ENCODE results near the gene ZNF221. TPM values are rescaled to one million over a fixed set of nuclear protein-coding genes. Genes with fewer than 3 reads are reported as not detected.
"Not testable (repeated sequence)": the region's sequence is repeated elsewhere in the genome, so short reads cannot be mapped to it uniquely, and the experiment has no call there.

ZNF221 gene
- 1 to 10 TPM; 5.0 to 7.5 (median 6.2) TPM for polyA plus RNA-seq (ENCODE audit: insufficient read length in 3 of 3)

DNA sequence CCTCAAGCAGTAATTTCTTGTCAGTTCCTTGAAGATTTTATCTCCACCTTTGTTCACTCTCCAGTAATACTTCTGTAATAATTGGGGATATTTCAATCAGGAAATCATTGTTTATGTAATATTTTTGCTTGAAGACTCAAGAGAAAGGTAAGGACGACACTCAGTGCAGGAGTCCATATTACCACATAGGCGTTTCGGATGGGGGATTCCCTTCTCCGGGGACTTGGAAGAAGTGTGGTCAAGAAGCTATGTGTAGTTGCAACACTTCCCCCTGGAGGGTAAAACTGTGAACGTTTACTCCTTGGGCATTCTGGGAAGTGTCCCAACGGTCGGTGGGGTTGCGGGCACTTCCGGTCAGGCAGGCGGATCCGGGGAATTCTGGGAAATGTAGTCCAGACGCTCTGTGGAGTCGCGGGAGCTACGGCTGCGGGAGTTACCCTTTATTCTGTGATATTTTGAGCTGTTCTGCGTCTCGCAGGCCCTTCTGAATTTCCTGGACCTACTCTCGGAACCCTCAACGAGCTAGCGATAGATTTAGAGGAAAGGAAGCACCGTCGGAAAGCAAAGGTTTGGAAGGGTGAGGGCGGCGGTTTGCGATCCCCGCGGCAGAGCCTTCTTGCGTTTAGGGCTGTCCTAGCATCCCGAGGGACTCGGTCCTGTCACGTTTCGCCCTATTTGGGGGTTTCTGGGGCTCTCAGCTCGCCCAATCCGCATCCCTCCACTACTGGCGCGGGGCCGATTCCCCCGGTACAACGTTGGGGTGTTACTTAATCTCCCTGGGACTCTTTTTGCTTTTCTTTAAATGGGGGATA lies at the start of gene ZNF221:
TSS of gene ZNF221 (plus strand) at position 395 of the 812 bp plus-strand sequence. CDS start 11,499 bp downstream, outside the sequence.
- DNase-seq (ENCODE audit: low read depth in 3 of 3, low spot score in 2 of 3), result peak; percentile 90 to 94 (median 92)

DNA sequence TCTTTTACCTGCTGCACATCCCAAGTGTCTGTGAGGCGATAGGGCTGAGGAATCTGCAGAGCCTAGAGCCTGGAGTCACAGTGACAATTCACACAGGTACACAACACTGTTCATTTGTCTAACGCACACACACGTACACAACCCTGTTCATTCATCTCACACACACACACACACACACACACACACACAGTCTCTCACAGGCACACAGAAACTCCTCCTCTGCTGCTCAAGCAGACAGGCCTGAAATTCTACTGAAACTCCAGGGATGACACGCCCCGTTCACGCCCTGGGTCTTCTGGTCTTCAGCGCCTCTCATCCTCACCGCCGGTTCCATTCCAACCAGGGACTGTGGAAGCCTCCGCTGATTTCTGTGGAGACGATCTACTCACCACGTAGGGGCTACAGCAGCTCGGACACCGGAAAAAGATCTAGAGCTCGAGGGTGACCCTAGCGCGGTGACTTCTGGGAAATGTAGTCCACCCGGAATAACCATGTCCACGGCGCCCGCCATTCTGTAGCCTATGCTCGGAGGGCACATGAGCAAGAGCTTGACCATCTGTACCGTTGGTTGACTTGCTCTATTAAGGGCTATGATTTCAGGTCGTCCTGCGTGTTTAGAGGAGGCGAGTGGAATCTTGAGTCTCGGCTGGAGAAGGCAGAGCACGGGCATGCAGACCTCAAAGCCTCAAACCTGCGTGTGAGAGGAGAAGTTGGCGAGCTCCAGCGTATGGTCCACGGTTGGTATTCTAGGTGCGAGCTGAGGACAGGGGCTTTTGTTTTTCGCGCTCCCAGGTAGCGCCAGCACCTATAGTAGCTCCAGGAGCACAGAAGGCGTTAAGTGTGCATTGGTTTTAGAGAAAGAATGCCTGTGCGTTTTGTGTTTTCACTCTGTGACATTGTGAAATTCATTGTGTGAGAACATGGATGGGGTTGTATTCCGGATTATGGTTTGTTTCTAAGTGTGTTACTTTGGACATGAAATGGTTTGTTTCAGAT lies 49.3 kb upstream of the ZNF221 start:
- peak; percentile 75 to 86 (median 75) for DNase-seq (ENCODE audit: low read depth in 3 of 3, low spot score in 2 of 3)

DNA sequence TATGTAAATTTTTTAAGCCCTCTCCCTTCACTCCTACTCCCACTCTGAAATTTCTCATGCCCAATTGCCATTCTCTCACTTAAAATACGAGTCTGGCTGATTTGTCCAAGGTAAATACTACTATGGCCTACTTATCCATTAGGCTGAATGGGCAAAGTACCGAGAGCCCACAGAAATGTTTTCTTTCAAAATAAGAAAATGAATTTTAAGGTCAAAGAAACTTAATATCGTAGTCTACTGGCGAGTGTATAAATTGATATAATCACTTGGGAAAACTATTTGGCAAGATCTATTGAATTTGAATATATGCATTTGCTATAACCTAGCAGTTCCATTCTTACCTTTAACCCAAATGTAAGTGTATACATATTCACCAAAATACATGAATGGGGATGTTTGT lies 48.6 kb upstream of the ZNF221 start:
- no peak for DNase-seq (ENCODE audit: low read depth in 3 of 3, low spot score in 2 of 3)

DNA sequence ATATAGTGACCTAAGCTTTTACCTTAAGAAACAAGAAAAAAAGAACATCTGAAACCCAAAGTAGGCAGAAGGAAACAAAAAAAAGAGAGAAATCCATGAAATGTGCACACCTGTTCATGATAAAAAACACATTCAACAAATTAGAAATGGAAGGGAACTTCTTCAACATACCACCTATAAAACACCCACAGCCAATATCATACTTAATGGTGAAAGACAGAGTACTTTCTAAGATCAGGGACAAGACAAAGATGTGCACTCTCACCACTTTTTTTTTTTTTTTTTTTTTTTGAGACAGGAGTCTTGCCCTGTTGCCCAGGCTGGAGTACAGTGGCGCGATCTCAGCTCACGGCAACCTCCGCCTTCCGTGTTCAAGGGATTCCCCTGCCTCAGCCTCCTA lies 45.1 kb upstream of the ZNF221 start:
- DNase-seq (ENCODE audit: low read depth in 3 of 3, low spot score in 2 of 3), result no peak

DNA sequence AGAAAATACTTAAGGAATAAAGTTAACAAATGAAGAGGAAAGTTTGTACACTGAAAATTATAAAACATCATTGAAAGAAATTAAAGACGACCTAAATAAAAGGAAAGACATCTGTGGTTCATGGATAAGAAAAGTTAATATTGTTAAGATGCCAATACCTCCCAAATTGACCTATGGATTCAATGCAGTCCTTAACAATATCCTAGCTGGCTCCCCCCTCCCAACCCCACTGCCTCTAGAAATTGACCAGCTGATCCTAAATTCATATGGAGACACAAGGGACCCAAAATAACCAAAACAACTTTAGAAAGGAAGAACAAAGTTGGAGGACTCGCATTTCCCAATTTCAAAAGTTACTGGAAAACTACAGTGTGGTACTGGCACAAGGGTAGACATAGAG lies 44.3 kb upstream of the ZNF221 start:
- no peak for DNase-seq (ENCODE audit: low read depth in 3 of 3, low spot score in 2 of 3)

DNA sequence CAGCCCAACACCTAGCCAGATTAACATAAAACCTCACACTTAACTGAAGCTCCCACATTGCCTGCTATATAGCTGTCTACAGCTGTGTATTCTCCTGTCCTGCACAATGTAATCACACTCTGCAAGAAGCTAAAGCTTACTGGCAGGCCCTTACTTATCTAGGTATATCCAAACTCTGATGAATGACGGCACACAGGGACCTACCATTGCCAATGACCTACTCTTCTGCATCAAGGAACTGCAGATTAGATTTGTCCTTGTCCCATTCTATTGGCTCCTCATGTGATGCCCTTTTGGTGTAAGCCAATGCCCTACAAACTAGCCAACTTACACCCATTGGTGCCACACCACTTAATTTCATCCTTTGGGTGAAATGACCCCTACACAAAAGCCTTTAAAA lies 42.4 kb upstream of the ZNF221 start:
- no peak for DNase-seq (ENCODE audit: low read depth in 3 of 3, low spot score in 2 of 3)

DNA sequence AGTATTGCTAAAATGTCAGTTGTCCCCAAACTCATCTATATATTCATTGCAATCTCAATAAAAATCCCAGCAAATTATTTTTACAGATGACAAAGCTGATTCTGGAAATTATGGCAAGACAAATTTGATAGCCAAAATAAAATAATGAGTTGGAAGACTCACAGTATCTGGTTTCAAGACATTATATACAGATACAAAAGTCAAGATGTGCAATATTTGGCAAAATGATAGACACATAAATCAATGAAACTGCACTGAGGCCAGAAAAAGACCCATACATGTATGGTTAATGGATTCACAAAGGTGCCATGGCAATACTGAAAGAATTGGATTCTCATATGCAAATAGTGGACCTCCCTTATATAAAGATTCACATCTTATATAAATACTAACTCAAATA lies 40.1 kb upstream of the ZNF221 start:
- DNase-seq (ENCODE audit: low read depth in 3 of 3, low spot score in 2 of 3), result no peak

DNA sequence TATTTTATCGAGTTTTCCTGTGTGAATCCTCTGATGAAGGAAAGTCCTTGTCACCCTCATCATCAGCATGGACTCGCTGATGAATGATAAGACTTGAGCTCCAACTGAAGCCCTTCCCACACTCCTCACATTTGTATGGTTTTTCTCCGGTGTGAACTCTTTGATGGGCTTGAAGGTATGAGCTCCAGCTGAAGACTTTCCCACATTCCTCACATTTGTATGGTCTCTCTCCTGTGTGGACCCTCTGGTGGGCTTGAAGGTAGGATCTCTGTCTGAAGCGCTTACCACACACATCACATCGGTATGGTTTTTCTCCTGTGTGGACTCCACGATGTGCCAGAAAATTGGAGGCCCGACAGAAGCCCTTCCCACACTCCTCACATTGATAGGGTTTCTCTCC lies 37.6 kb upstream of the ZNF221 start:
- DNase-seq (ENCODE audit: low read depth in 3 of 3, low spot score in 2 of 3), result no peak

DNA sequence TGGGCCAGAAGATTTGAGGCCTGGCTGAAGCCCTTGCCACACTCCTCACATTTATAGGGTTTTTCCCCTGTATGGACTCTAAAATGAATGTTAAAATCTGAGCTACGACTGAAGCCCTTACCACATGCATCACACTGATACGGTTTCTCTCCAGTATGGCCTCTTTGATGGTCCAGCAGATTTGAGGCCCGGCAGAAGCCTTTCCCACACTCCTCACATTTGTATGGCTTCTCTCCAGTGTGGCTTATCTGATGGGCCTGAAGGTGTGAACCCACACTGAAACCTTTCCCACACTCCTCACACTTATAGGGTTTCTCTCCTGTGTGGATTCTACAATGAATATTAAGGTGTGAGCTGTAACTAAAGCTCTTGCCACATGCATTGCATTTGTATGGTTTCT lies 37.0 kb upstream of the ZNF221 start:
- no peak for DNase-seq (ENCODE audit: low read depth in 3 of 3, low spot score in 2 of 3)

DNA sequence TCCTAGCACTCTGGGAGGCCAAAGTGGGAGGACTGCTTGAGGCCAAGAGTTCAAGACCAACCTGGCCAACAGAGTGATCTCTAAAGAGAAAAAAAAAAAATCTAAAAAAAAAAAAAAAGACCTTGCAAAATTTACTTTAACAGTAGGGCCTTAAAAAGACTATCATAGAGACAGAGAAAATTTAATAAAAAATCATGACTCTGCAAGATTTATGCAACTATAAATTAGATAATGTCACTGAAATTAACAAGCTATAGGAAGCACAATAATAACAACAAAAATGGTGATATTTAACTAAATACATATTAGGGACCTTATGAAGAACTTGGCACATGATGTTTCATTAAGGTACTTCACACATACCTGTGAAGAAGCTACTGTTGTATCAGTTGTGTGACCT lies 27.2 kb upstream of the ZNF221 start:
- DNase-seq (ENCODE audit: low read depth in 3 of 3, low spot score in 2 of 3), result no peak

DNA sequence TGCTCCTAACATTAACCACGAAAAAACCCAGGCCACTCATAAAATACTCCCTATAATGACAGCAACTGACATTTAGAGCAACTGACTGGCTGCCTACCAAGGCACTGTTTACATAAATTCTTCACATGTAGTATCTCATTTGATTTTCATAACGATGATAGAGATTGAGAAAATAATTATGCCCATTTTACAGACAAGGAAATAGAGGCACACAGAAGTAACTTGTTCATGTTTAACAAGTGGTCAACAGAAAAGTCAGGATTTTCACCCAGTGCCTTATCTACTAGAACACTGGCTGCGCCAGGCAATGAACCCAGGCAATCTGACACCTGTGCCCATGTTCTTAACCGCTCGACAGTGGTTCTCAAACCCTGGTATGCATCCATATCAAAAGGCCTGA lies 22.2 kb upstream of the ZNF221 start:
- DNase-seq (ENCODE audit: low read depth in 3 of 3, low spot score in 2 of 3), result no peak

DNA sequence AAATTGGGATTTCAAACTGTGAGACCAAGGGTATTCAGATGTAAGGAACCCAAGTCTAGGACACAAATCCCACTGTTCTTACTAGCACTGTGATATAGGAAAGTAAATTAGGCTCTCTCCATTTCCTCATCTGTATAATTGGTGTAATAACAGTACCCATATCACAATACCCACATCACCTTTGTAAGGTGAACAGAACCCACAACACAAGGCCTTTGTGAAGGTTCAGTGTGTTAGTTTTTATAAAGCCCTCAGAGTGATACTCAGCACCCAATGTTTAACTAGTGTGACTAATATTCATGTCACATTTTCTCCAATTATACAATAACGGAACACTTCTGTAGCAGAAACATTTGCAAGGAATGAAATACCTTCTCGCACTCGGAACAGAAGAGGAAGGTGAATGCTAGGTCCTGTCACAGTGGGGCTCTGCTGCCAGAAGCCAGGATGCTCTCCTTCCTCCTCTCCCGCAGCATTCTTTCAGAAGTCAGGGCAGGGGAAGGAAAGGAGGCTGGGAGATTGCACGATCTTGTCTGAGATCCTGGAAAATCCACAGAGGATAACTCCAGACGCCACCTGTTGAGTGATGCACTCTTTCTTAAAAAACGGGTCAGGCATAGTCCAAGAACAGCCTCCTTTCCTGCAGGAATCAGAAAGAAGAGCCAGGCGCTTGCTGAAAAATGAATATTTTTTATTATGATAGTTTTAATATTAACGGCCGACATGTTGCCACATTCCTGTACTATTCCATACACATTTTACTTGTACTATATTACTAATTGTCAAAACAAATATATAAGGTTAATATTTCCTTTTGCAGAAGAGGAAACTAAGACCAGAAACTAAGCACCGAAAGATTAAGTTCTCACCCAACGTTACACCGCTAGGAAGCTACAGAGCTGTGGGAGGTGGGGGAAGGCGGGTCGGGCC lies 16.7 kb upstream of the ZNF221 start:
- no peak for DNase-seq (ENCODE audit: low read depth in 3 of 3, low spot score in 2 of 3)

DNA sequence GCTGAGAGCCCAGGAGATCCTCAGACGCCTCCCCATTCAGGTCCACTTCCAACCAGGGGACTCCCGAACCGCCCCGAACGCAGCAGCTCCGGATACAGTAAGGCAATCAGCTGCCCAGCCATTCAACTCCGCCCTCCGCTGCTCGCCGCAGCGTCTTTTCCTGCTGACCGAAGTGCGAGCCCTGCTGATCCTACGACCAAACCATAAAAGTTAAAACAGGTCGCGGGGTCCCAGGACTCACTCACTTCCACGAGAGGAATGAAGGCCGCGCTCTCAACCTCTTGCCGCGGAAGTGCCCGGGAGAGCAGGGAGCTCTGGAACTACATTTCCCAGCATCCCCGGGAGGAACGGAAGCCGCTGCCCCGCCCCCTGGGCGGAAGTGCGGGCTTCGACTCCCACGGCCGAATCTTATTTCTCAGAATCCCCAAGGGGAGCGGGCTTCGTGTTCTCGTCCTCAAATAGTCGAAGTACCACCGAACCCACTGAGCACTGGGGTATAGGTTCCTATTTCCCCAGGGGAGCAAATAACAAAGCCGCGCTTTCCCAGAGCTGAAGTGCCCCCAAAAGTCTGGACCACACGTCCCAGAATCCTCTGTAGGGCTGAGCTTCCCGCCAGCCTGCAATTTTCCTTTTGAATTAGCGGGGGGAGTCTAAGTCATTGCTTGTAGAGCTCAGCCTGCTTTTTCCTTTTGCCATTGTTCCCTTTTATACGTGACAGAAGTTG lies 15.9 kb upstream of the ZNF221 start, which contains the start of gene ZNF45:
TSS of gene ZNF45 (minus strand) at position 298 of the 724 bp plus-strand sequence. CDS start 13,097 bp downstream, outside the sequence.
- DNase-seq (ENCODE audit: low read depth in 3 of 3, low spot score in 2 of 3), result peak; percentile 83 to 91 (median 90)

DNA sequence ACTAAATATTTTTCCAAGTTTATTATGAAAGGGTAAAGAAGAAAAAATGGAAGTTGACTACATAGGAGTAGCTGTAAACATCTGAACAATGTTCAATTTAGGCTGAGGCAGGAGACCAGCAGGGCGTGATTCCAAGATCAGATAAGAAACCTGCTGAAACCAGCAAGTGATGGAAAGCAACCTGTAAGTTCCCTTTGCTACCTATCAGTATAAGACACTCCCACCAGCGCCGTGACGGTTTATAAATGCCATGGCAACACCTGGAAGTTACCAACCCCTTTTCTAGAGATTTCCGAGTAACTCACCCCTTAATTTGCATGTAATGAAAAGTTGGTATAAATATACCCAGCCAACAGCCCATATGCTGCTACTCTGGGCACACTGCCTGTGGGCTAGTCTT lies 14.8 kb upstream of the ZNF221 start:
- no peak for DNase-seq (ENCODE audit: low read depth in 3 of 3, low spot score in 2 of 3)

DNA sequence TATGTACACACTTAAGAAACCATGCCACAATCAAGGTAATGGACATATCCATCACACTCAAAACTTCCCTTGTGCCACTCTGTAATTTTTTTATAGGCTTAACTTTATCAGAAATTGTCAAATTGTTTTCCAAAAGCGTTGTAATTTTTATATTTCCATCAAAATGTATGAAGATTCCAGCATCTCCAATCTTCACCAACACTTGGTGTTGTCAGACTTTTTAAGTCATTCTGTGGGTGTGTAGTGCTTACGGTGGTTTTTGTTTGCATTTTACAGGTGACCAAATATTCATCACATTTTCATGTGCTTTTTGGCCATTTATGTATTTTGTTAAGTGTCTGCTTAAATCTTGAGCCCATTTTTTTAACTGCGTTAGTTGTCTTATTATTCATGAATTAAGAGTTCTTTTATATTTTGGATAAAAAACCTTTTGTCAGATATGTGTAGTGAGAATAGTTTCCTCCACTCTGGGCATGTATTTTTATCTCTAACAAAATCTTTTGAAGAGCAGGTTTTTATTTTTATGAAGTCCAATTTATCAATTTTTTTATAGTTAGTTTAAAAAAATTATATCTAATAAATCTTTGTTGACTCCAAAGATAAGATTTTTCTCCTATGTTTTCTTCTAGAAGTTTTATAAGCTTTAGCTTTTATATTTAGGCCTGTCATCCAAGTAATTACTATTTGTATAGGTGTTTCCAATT lies 11.3 kb upstream of the ZNF221 start:
- no peak for DNase-seq (ENCODE audit: low read depth in 3 of 3, low spot score in 2 of 3)

DNA sequence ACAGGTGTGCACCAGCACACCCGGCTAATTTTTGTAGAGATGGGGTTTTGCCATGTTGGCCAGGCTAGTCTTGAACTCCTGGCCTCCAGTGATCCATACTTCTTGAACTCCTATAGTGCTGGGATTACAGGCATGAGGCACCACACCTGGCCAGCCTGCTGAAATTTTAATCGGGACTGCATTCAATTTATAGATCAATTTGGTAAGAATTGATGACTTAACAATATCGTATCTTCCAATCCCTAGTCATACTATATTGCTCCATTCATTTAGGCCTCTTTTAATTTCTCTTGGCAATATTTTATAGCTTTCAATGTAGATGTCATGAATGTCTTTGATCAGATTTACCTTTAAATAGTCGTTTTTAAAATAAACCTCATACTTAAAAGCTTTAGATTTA lies 10.3 kb upstream of the ZNF221 start:
- no peak for DNase-seq (ENCODE audit: low read depth in 3 of 3, low spot score in 2 of 3)

DNA sequence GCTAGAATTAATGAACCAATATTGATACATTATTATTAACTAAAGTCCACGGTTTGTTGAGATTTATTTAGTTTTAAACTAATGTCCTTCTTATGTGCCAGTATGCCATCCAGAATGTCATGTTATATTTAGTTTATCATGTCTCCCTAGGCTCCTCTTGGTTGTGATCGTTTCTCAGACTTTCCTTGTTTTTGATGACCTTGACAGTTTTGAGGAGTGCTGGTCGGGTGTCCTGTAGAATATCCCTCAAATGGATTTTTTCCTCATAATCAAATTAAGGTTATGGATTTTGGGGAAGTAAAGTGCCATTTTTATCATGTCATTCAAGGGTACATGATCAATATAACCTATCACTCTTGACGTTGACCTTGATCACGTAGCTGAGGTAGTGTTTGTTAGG lies 9.8 kb upstream of the ZNF221 start:
- no peak for DNase-seq (ENCODE audit: low read depth in 3 of 3, low spot score in 2 of 3)

DNA sequence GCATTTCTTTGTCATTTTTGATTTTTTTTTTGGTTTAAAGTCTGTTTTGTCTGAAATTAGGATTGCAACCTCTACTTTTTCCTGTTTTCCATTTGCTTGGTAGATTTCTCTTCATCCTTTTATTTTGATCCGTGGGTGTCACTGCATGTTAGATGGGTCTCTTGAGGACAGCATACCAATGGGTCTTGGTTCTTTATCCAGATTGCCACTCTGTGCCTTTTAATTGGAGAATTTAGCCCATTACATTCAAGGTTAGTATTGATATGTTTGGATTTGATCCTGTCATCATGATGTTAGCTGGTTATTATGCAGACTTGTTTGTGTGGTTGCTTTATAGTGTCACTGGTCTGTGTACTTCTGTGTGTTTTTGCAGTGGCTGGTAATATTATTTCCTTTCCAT lies 3.6 kb upstream of the ZNF221 start:
- not testable (repeated sequence) for DNase-seq (ENCODE audit: low read depth in 3 of 3, low spot score in 2 of 3)

DNA sequence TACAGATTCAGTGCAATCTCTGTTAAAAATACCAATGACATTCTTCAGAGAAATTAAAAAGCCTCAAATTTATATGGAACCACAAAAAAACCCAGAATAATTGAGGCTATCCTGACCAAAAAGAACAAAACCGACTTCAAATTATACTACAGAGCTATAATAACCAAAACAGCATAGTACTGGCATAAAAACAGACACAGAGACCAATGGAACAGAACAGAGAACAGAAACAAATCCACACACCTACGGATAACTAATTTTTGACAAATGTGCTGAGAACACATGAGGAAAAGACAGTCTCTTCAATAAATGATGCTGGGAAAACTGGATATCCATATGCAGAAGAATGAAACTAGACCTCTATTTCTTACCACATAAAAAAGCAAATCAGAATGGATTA lies 1.2 kb upstream of the ZNF221 start:
- DNase-seq (ENCODE audit: low read depth in 3 of 3, low spot score in 2 of 3), result not testable (repeated sequence)

Data from right renal cortex interstitium (tissue), 3 donors.